GM18907 (cell line): ENCODE data around the gene USP53.
A peak's percentile ranks its signal among the peaks of the same experiment; 100 is the strongest.
"Not testable (repeated sequence)": the region's sequence is repeated elsewhere in the genome, so short reads cannot be mapped to it uniquely, and the experiment has no call there.

ENCODE experiments used
- ATAC-seq: cut with Tn5 transposase; IDR thresholded peaks from one replicate; pipeline ENCODE4 v1.9.1; 2021; ENCODE audit warnings: mild to moderate bottlenecking, moderate library complexity; ENCODE audit not compliant: unreplicated experiment

The USP53 gene

GRCh38 chr4:119268466-119268865, 56.0 kb downstream of the USP53 start:
- ATAC-seq, result no peak

- ATAC-seq, result no peak
Measured at GRCh38 chr4:119271361-119272085, 59.0 kb downstream of the USP53 start.

GRCh38 chr4:119279541-119279940, 67.0 kb downstream of the USP53 start:
- ATAC-seq, result not testable (repeated sequence)

GRCh38 chr4:119279945-119280344, 67.4 kb downstream of the USP53 start:
- ATAC-seq, result not testable (repeated sequence)

- ATAC-seq, result no peak
Measured at GRCh38 chr4:119281393-119281792, 68.9 kb downstream of the USP53 start.

- ATAC-seq, result no peak
Measured at GRCh38 chr4:119284876-119285780, 72.6 kb downstream of the USP53 start.

GRCh38 chr4:119286377-119287002, 74.0 kb downstream of the USP53 start:
- no peak for ATAC-seq

- ATAC-seq, result no peak
Measured at GRCh38 chr4:119289313-119289712, 76.8 kb downstream of the USP53 start.

- no peak for ATAC-seq
Measured at GRCh38 chr4:119290598-119290997, 78.1 kb downstream of the USP53 start.

GRCh38 chr4:119296356-119296755, 83.8 kb downstream of the USP53 start:
- no peak for ATAC-seq

- no peak for ATAC-seq
Measured at GRCh38 chr4:119297795-119298194, 85.3 kb downstream of the USP53 start.

GRCh38 chr4:119299260-119299671, 86.8 kb downstream of the USP53 start:
- no peak for ATAC-seq

- peak; percentile 57 for ATAC-seq
Measured at GRCh38 chr4:119299741-119300100, 87.2 kb downstream of the USP53 start.

- peak; percentile 98 for ATAC-seq
Measured at GRCh38 chr4:119300101-119300978, 87.8 kb downstream of the USP53 start.

- no peak for ATAC-seq
Measured at GRCh38 chr4:119302073-119302832, 89.7 kb downstream of the USP53 start.

- no peak for ATAC-seq
Measured at GRCh38 chr4:119303587-119304305, 91.2 kb downstream of the USP53 start.

GRCh38 chr4:119304431-119304830, 91.9 kb downstream of the USP53 start:
- no peak for ATAC-seq

- no peak for ATAC-seq
Measured at GRCh38 chr4:119307606-119308005, 95.1 kb downstream of the USP53 start.

GRCh38 chr4:119310826-119311225, 98.3 kb downstream of the USP53 start:
- no peak for ATAC-seq
